GM12878 (cell line): ENCODE measurements around the gene ABHD2. TPM values are rescaled to one million over a fixed set of nuclear protein-coding genes. Genes with fewer than 3 reads are reported as not detected.

Experiments used
- ATAC-seq: fragments of 200-7000 bp; cut with Tn5 transposase; 3 replicates; pipeline ENCODE4 v1.9.1; 2020; ENCODE audit warnings: mild to moderate bottlenecking, moderate library complexity
- BruUV-seq: library from RNA; stranded (reverse); fragments of 400-500 nt; replicated peaks from 2 replicates; lab custom pipeline; 2021; lab: Mats Ljungman, UMichigan
- CTCF ChIA-PET: fragments of 300-600 bp; sonication (Branson Sonifier 250); formaldehyde crosslinking; extraction: SDS; loops from one replicate; lab custom pipeline; 2021; ENCODE audit warnings: inconsistent platforms; lab: Yijun Ruan, JAX
- POLR2A ChIA-PET: fragments of 350-600 bp; formaldehyde crosslinking; extraction: SDS; loops from one replicate; lab custom pipeline; 2021; ENCODE audit warnings: inconsistent platforms; lab: Charles Lee
- RAD21 ChIA-PET: fragments of 300-600 bp; sonication (Branson Sonifier 250); formaldehyde crosslinking; loops from one replicate; lab custom pipeline; 2023; ENCODE audit warnings: antibody characterized with exemption; ENCODE audit not compliant: unreplicated experiment; lab: Charles Lee
- SMC1A ChIA-PET: fragments of 300-600 bp; sonication (Branson Sonifier 250); formaldehyde crosslinking; loops from one replicate; lab custom pipeline; 2023; ENCODE audit not compliant: unreplicated experiment, uncharacterized antibody; lab: Charles Lee
- DNase-seq: peaks from one replicate; pipeline ENCODE4 v3.0.0-alpha.2; 2011; ENCODE audit warnings: low read depth, low spot score
- FAIRE-seq: peaks from 3 replicates; lab custom pipeline; 2011; peaks lifted over from hg19 to GRCh38; lab: Jason Lieb, UNC
- H2AFZ ChIP-seq: 2 replicates; pipeline ENCODE4 v1.6.0; 2011; ENCODE audit warnings: low read depth, low read length, control low read depth; ENCODE audit not compliant: control insufficient read depth
- H3K27ac ChIP-seq: 2 replicates; pipeline ENCODE4 v1.5.1; 2011; ENCODE audit warnings: control low read depth; ENCODE audit not compliant: control insufficient read depth, insufficient read depth
- H3K27me3 ChIP-seq, 2 experiments: replicated peaks in 1 of 2; 2 replicates each; pipeline versions ENCODE4 v1.6.0 to v1.6.1; 2011; ENCODE audit warnings: low read length in 1 of 2; ENCODE audit not compliant: control insufficient read depth in 2 of 2, insufficient read depth in 2 of 2
- H3K36me3 ChIP-seq, 2 experiments: 2 replicates each; pipeline ENCODE4 v1.5.1; 2011; ENCODE audit warnings: low read length in 1 of 2; ENCODE audit not compliant: control insufficient read depth in 2 of 2, insufficient read depth in 2 of 2
- H3K4me1 ChIP-seq: 2 replicates; pipeline ENCODE4 v1.6.1; 2011; ENCODE audit warnings: mild to moderate bottlenecking, low read length, moderate library complexity, mixed read lengths; ENCODE audit not compliant: control insufficient read depth, insufficient read depth
- H3K4me2 ChIP-seq: 2 replicates; pipeline ENCODE4 v1.6.0; 2011; ENCODE audit warnings: control low read depth; ENCODE audit not compliant: control insufficient read depth, insufficient read depth
- H3K4me3 ChIP-seq: fragments of 200-600 bp; sonication (generic); 2 replicates; pipeline ENCODE4 v1.5.1; 2016
- H3K79me2 ChIP-seq: 2 replicates; pipeline ENCODE4 v1.6.0; 2011; ENCODE audit warnings: low read length; ENCODE audit not compliant: control insufficient read depth, insufficient read depth
- H3K9ac ChIP-seq: 2 replicates; pipeline ENCODE4 v1.8.0; 2011; ENCODE audit warnings: low read length, control low read depth, mixed read lengths; ENCODE audit not compliant: control insufficient read depth, insufficient read depth
- H3K9me3 ChIP-seq: replicated peaks from 3 replicates; pipeline ENCODE4 v1.5.1; 2011; ENCODE audit warnings: mild to moderate bottlenecking, low read length; ENCODE audit not compliant: control insufficient read depth, insufficient read depth
- H4K20me1 ChIP-seq: 2 replicates; pipeline ENCODE4 v1.6.0; 2011; ENCODE audit not compliant: control insufficient read depth, insufficient read depth
- BMI1 ChIP-seq: fragments of 450-650 bp; IDR thresholded peaks from 2 replicates; pipeline ENCODE4 v1.6.1; 2016; ENCODE audit warnings: mild to moderate bottlenecking, moderate library complexity, borderline replicate concordance
- CHD1 ChIP-seq: IDR thresholded peaks from 2 replicates; pipeline ENCODE4 v1.6.1; 2012; ENCODE audit warnings: low read depth, low read length, improper control_type of control experiment
- FOS ChIP-seq: IDR thresholded peaks from 3 replicates; pipeline ENCODE4 v1.6.1; 2011; ENCODE audit warnings: borderline replicate concordance; ENCODE audit not compliant: insufficient read length; ENCODE audit errors: extremely low read depth
- HDAC2 ChIP-seq: fragments of 200-600 bp; sonication (generic); IDR thresholded peaks from 2 replicates; pipeline ENCODE4 v1.6.1; 2017
- KAT2A ChIP-seq: conservative IDR thresholded peaks from 2 replicates; pipeline ENCODE4 v1.6.1; 2011; ENCODE audit warnings: low read depth, low read length; ENCODE audit not compliant: control insufficient read depth
- NFIC ChIP-seq: IDR thresholded peaks from 2 replicates; pipeline ENCODE4 v1.6.1; 2012; ENCODE audit warnings: low read depth, mild to moderate bottlenecking, inconsistent platforms, low read length, moderate library complexity
- STAT1 ChIP-seq: fragments of 450-650 bp; conservative IDR thresholded peaks from 2 replicates; pipeline ENCODE4 v1.6.1; 2014; ENCODE audit warnings: antibody characterized with exemption, mild to moderate bottlenecking
- TARDBP ChIP-seq: IDR thresholded peaks from 2 replicates; pipeline ENCODE4 v1.6.1; 2016; ENCODE audit warnings: borderline replicate concordance
- YBX1 ChIP-seq: fragments of 450-650 bp; IDR thresholded peaks from 2 replicates; pipeline ENCODE4 v1.6.1; 2016; ENCODE audit warnings: antibody characterized with exemption
- YY1 ChIP-seq: IDR thresholded peaks from 2 replicates; pipeline ENCODE4 v1.6.1; 2011; ENCODE audit warnings: low read depth, mild to moderate bottlenecking, low read length
- WGBS: methylation state at CpG from one replicate; pipeline ENCODE4 v1.1.6; 2016; ENCODE audit warnings: low lambda C conversion rate; ENCODE audit not compliant: insufficient replicate concordance, insufficient coverage; ENCODE audit errors: missing lambda C conversion rate; 5-methylcytosine and 5-hydroxymethylcytosine counted together
- in situ Hi-C: fragments of 300-500 bp; cut with MboI; formaldehyde crosslinking; loops from 9 replicates; pipeline ENCODE4 v1.14.3; 2018; ENCODE audit warnings: mixed read lengths
- intact Hi-C: fragments of 100-400 bp; cut with micrococcal nuclease; formaldehyde crosslinking; loops from one replicate; pipeline ENCODE4 v1.14.2; 2022; ENCODE audit not compliant: unreplicated experiment
- polyA plus RNA-seq, 11 experiments: library from polyadenylated mRNA; depleted of rRNA in 4 of 11; unstranded in 6 of 11; stranded (reverse) in 5 of 11; fragments of >200 nt; fragmentation: Nextera tagmentation in 4 of 11; fragmentation: Illumina TruSeq in 1 of 11; extraction: Ambion mirVana in 4 of 11; extraction: Trizol in 1 of 11; gene quantifications; 1 replicate in 1 of 11; 2 replicates in 10 of 11; pipeline versions ENCODE4 v1.2.1 to v1.2.3, GENCODE V29; 2011 to 2016; ENCODE audit warnings: inconsistent platforms in 2 of 11, missing spikeins in 2 of 11, low read depth in 1 of 11
- total RNA-seq, 4 experiments: library from RNA; depleted of rRNA in 3 of 4; stranded (reverse); fragments of >200 nt in 3 of 4; fragmentation: Illumina TruSeq in 1 of 4; extraction: Trizol in 1 of 4; gene quantifications; 2 replicates each; pipeline versions ENCODE4 v1.2.1 to v1.2.3, GENCODE V29; 2013 to 2021

The ABHD2 gene
- total and polyA plus RNA-seq, 10 of the 15 experiments (the other 5 are each of a cell fraction or from before 2014, with no cell fraction given) = 1.2 to 33.6 (median 20.4) TPM

GRCh38 chr15:89146366-89146765 lies 58.1 kb downstream of the ABHD2 start (continued):
- TF ChIP-seq BMI1 = no peak

- H3K9ac ChIP-seq = no peak overlapping the region
- no peak overlapping the region for H2AFZ ChIP-seq
- RAD21 ChIA-PET = no interaction called here
- H3K27me3 ChIP-seq = no peaks in the 10 kb centered on the region
- H4K20me1 ChIP-seq = no peaks in the 10 kb centered on the region
- H3K36me3 ChIP-seq = peaks cover 0 to 5% of the 10 kb centered on the region in 2 experiments; a peak in 2 of 4 replicates
- no peak for DNase-seq
- no peaks in the 10 kb centered on the region for H3K4me1 ChIP-seq
- in situ Hi-C loops (no loop called here), intact Hi-C loops (no loop called here)
- SMC1A ChIA-PET = no interaction called here
- WGBS = 80% methylated on average over 2 of the region's 2 CpGs
- no peak overlapping the region for H3K27ac ChIP-seq
- H3K9me3 ChIP-seq = no peaks in the 10 kb centered on the region
- BruUV-seq = no TSS peak
- FAIRE-seq = no peak
- CTCF ChIA-PET = interaction anchor here (1.7 kb wide), 1 partner anchor 91 kb away, joined by 5 read pairs; no protein-coding TSS in a partner anchor
- POLR2A ChIA-PET = no interaction called here
- H3K4me3 ChIP-seq = no peak overlapping the region
- no peak overlapping the region for H3K4me2 ChIP-seq
- no peaks in the 10 kb centered on the region for H3K79me2 ChIP-seq
- TF ChIP-seq FOS = no peak
- no peak for TF ChIP-seq BMI1
- no peak for TF ChIP-seq YY1
- no peak for TF ChIP-seq STAT1
- TF ChIP-seq HDAC2 = no peak
- TF ChIP-seq TARDBP = no peak
- TF ChIP-seq YBX1 = no peak
- TF ChIP-seq NFIC = no peak
- no peak for TF ChIP-seq CHD1
- no peak for TF ChIP-seq KAT2A
- no peak for ATAC-seq
Observed at GRCh38 chr15:89148126-89148525, 59.9 kb downstream of the ABHD2 start.
